Body of pancreas (tissue), 4 donors: ENCODE data around the gene GEMIN4.
"Not testable (repeated sequence)": the region's sequence is repeated elsewhere in the genome, so short reads cannot be mapped to it uniquely, and the experiment has no call there.

Experiments used
- POLR2A ChIP-seq, 3 donors: fragments of 450-650 bp; IDR thresholded peaks; one replicate each; pipeline ENCODE4 v1.6.1; 2016; ENCODE audit warnings: antibody characterized with exemption in 3 of 3, mild to moderate bottlenecking in 2 of 3
- TF ChIP-seq, protein P1 (sequence below), 7 experiments: fragments of 450-650 bp in 4 of 7; fragments of 200-600 bp in 3 of 7; sonication (generic) in 3 of 7; IDR thresholded peaks; one replicate each; pipeline ENCODE4 v1.5.1; 2016 to 2019; ENCODE audit warnings: antibody characterized with exemption in 7 of 7

DNA sequence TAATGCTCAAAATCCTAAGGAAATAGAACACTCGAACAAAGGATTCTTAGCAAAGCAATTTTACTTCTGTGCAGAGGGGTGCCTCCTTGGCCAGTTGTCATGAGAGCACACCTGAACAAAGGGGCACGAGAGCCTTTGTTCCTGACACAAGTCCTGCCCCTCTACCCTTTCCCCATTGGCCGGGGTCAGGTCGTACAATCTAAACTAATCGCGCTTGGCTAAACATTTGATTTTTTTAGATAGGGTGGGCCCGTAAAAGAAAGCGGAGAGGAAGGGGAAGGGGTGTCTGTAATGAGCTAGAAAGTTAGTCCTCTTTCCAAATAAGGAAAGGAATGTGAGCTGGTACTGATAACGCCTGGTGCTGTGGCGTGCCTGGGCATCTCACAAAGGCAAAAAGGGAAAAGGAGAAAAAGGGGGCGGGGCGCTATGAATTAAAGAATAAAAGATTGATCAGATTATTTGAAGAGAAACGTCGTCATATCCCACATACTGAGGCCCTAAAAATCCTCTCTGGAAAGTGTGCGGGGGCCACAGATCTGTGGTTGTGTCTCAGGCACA is 4.0 kb upstream of the GEMIN4 start:
- TF ChIP-seq, protein P1, sequence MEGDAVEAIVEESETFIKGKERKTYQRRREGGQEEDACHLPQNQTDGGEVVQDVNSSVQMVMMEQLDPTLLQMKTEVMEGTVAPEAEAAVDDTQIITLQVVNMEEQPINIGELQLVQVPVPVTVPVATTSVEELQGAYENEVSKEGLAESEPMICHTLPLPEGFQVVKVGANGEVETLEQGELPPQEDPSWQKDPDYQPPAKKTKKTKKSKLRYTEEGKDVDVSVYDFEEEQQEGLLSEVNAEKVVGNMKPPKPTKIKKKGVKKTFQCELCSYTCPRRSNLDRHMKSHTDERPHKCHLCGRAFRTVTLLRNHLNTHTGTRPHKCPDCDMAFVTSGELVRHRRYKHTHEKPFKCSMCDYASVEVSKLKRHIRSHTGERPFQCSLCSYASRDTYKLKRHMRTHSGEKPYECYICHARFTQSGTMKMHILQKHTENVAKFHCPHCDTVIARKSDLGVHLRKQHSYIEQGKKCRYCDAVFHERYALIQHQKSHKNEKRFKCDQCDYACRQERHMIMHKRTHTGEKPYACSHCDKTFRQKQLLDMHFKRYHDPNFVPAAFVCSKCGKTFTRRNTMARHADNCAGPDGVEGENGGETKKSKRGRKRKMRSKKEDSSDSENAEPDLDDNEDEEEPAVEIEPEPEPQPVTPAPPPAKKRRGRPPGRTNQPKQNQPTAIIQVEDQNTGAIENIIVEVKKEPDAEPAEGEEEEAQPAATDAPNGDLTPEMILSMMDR (IDR thresholded peaks at IDR 0.05), result not testable (repeated sequence)
- TF ChIP-seq POLR2A (IDR thresholded peaks at IDR 0.05), result not testable (repeated sequence)
